Ishikawa (cell line): ENCODE measurements around the gene SLC10A1.

Experiments used
- CEBPB ChIP-seq: IDR thresholded peaks from 2 replicates; pipeline ENCODE4 v1.6.1; 2012
- EGR1 ChIP-seq: IDR thresholded peaks from 2 replicates; pipeline ENCODE4 v1.6.1; 2012
- EP300 ChIP-seq: IDR thresholded peaks from 2 replicates; pipeline ENCODE4 v1.6.1; 2012; ENCODE audit warnings: borderline replicate concordance
- FOXM1 ChIP-seq: IDR thresholded peaks from 2 replicates; pipeline ENCODE4 v1.6.1; 2012; ENCODE audit warnings: low read depth, borderline replicate concordance
- NFIC ChIP-seq: IDR thresholded peaks from 2 replicates; pipeline ENCODE4 v1.6.1; 2012
- REST ChIP-seq: IDR thresholded peaks from 2 replicates; pipeline ENCODE4 v1.6.1; 2012; ENCODE audit warnings: low read depth, mild to moderate bottlenecking
- TCF12 ChIP-seq: IDR thresholded peaks from 2 replicates; pipeline ENCODE4 v1.6.1; 2012; ENCODE audit warnings: low read depth
- TEAD4 ChIP-seq: IDR thresholded peaks from 2 replicates; pipeline ENCODE4 v1.6.1; 2012
- YY1 ChIP-seq: IDR thresholded peaks from 2 replicates; pipeline ENCODE4 v1.6.1; 2012; ENCODE audit warnings: low read depth

DNA sequence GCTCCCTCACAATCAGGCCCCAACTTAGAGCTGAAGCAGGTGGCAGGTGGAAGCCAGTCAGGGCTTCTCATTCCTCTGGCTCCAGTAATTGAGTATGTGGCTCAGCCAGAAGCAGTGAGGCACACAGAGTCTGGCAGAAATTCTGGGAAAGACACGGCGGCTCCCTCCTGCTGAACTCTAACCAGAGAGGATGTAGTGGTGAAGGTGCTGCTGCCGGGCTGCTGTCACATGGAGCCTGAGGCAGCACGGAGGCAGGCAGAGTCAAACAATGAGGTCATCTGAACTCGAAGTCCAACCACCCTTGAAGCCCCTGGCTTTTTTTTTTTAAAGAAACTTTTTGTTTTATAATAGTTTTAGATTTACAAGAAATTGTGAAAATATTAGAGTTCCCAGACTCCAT lies 48.7 kb upstream of the SLC10A1 start:
- TF ChIP-seq EP300 (no peak), EGR1 (no peak), YY1 (no peak), REST (no peak), CEBPB (no peak), FOXM1 (no peak), TCF12 (no peak), TEAD4 (no peak), NFIC (no peak)
